Stomach (tissue), 4 donors: ENCODE results near the gene HS6ST2.

ENCODE experiments used
- EP300 ChIP-seq: sonication (generic); formaldehyde crosslinking; IDR thresholded peaks from one replicate; pipeline ENCODE4 v1.6.1; 2017; ENCODE audit warnings: antibody characterized with exemption
- POLR2A ChIP-seq, 4 donors: fragments of 450-650 bp; IDR thresholded peaks; one replicate each; pipeline ENCODE4 v1.6.1; 2016; ENCODE audit warnings: antibody characterized with exemption in 4 of 4, control low read depth in 2 of 4, mild to moderate bottlenecking in 1 of 4, moderate library complexity in 1 of 4
- POLR2AphosphoS5 ChIP-seq, 3 donors: sonication (generic); formaldehyde crosslinking; IDR thresholded peaks; one replicate each; pipeline ENCODE4 v1.6.1; 2016; ENCODE audit warnings: antibody characterized with exemption in 3 of 3
- TF ChIP-seq, protein P1 (sequence below), 7 experiments: fragments of 450-650 bp in 4 of 7; fragments of 200-600 bp in 3 of 7; sonication (generic) in 3 of 7; IDR thresholded peaks; one replicate each; pipeline ENCODE4 v1.5.1; 2016 to 2019; ENCODE audit warnings: antibody characterized with exemption in 7 of 7, control low read depth in 2 of 7, mild to moderate bottlenecking in 1 of 7

- no peak for TF ChIP-seq EP300
- TF ChIP-seq, protein P1, sequence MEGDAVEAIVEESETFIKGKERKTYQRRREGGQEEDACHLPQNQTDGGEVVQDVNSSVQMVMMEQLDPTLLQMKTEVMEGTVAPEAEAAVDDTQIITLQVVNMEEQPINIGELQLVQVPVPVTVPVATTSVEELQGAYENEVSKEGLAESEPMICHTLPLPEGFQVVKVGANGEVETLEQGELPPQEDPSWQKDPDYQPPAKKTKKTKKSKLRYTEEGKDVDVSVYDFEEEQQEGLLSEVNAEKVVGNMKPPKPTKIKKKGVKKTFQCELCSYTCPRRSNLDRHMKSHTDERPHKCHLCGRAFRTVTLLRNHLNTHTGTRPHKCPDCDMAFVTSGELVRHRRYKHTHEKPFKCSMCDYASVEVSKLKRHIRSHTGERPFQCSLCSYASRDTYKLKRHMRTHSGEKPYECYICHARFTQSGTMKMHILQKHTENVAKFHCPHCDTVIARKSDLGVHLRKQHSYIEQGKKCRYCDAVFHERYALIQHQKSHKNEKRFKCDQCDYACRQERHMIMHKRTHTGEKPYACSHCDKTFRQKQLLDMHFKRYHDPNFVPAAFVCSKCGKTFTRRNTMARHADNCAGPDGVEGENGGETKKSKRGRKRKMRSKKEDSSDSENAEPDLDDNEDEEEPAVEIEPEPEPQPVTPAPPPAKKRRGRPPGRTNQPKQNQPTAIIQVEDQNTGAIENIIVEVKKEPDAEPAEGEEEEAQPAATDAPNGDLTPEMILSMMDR (IDR thresholded peaks at IDR 0.05), result no peak
- TF ChIP-seq POLR2A (IDR thresholded peaks at IDR 0.05), result no peak
- no peak for TF ChIP-seq POLR2AphosphoS5 (IDR thresholded peaks at IDR 0.05)
Observed at GRCh38 chrX:132877954-132878536, 80.4 kb downstream of the HS6ST2 start.
